Measurements from ENCODE around the gene TBC1D2B. TPM values are rescaled to one million over a fixed set of nuclear protein-coding genes. Genes with fewer than 3 reads are reported as not detected.
"Not testable (repeated sequence)": the region's sequence is repeated elsewhere in the genome, so short reads cannot be mapped to it uniquely, and the experiment has no call there.

The TBC1D2B gene
- polyA plus RNA-seq, 1 donor from 2014 or later: 9.4 TPM

DNA sequence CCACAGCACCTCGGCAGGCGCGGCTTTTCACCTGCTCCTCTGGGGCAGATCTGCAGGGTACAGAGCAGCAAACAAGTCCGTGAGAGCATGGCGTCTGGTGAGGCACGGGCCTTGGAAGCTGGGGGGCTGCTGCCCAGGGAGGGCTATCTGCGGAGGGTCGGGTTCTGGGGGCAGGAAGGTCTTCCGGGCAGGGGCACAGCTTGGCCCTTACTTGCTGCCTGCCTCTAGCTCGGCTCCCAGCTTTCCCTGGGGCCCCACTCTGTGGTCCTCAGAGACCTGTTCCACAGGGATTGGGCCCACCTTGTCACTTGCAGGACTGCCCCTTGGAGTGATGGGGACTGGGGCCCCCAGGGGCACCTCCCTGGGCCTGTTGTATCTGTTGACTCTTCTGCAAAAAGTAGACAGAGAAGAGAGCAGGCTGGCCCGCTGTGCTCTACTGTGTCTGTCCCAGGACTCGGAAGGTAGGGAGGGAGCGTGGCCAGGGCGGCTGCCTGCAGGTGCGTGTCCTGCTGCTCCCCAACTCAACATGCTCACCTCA lies 84.1 kb downstream of the TBC1D2B start:
- Histone ChIP-seq H3K27ac (ENCODE audit: low read length) (no peak overlapping the region), H3K9me2 (ENCODE audit: insufficient read depth, low read length) (no peaks in the 10 kb centered on the region), H3K9me3 (ENCODE audit: low read length) (no peaks in the 10 kb centered on the region), H3K36me3 (ENCODE audit: insufficient read depth, low read length) (no peaks in the 10 kb centered on the region), H4K20me1 (ENCODE audit: insufficient read depth) (no peaks in the 10 kb centered on the region), H2AFZ (ENCODE audit: low read depth, low read length) (no peak overlapping the region), H3K9ac (ENCODE audit: low read length) (no peak overlapping the region), H3F3A (ENCODE audit: insufficient read depth, low read length, poor library complexity, severe bottlenecking) (no peaks in the 10 kb centered on the region), H3K4me2 (ENCODE audit: low read length) (no peak overlapping the region), H3K27me3 (ENCODE audit: insufficient read depth, low read depth, low read length) (no peaks in the 10 kb centered on the region), H3K4me3 (ENCODE audit: low read length) (no peak overlapping the region), H3K79me2 (replicated peaks; ENCODE audit: insufficient read depth, low read length) (no peaks in the 10 kb centered on the region)
- TF ChIP-seq MXI1 (conservative IDR thresholded peaks at IDR 0.05; ENCODE audit: poor library complexity, severe bottlenecking): no peak
- TF ChIP-seq TAF1 (IDR thresholded peaks at IDR 0.05; ENCODE audit: low read depth): no peak
- TF ChIP-seq, protein P1, sequence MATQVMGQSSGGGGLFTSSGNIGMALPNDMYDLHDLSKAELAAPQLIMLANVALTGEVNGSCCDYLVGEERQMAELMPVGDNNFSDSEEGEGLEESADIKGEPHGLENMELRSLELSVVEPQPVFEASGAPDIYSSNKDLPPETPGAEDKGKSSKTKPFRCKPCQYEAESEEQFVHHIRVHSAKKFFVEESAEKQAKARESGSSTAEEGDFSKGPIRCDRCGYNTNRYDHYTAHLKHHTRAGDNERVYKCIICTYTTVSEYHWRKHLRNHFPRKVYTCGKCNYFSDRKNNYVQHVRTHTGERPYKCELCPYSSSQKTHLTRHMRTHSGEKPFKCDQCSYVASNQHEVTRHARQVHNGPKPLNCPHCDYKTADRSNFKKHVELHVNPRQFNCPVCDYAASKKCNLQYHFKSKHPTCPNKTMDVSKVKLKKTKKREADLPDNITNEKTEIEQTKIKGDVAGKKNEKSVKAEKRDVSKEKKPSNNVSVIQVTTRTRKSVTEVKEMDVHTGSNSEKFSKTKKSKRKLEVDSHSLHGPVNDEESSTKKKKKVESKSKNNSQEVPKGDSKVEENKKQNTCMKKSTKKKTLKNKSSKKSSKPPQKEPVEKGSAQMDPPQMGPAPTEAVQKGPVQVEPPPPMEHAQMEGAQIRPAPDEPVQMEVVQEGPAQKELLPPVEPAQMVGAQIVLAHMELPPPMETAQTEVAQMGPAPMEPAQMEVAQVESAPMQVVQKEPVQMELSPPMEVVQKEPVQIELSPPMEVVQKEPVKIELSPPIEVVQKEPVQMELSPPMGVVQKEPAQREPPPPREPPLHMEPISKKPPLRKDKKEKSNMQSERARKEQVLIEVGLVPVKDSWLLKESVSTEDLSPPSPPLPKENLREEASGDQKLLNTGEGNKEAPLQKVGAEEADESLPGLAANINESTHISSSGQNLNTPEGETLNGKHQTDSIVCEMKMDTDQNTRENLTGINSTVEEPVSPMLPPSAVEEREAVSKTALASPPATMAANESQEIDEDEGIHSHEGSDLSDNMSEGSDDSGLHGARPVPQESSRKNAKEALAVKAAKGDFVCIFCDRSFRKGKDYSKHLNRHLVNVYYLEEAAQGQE (IDR thresholded peaks at IDR 0.05; ENCODE audit: borderline replicate concordance): no peak
- TF ChIP-seq RAD21 (conservative IDR thresholded peaks at IDR 0.05): no peak
- no peak for TF ChIP-seq SMC3 (conservative IDR thresholded peaks at IDR 0.05; ENCODE audit: poor library complexity)
- no peak for TF ChIP-seq EP300 (conservative IDR thresholded peaks at IDR 0.05; ENCODE audit: poor library complexity, severe bottlenecking)
- TF ChIP-seq EZH2 (IDR thresholded peaks at IDR 0.05; ENCODE audit: borderline replicate concordance, insufficient read depth, low read length, poor library complexity, severe bottlenecking): no peak

DNA sequence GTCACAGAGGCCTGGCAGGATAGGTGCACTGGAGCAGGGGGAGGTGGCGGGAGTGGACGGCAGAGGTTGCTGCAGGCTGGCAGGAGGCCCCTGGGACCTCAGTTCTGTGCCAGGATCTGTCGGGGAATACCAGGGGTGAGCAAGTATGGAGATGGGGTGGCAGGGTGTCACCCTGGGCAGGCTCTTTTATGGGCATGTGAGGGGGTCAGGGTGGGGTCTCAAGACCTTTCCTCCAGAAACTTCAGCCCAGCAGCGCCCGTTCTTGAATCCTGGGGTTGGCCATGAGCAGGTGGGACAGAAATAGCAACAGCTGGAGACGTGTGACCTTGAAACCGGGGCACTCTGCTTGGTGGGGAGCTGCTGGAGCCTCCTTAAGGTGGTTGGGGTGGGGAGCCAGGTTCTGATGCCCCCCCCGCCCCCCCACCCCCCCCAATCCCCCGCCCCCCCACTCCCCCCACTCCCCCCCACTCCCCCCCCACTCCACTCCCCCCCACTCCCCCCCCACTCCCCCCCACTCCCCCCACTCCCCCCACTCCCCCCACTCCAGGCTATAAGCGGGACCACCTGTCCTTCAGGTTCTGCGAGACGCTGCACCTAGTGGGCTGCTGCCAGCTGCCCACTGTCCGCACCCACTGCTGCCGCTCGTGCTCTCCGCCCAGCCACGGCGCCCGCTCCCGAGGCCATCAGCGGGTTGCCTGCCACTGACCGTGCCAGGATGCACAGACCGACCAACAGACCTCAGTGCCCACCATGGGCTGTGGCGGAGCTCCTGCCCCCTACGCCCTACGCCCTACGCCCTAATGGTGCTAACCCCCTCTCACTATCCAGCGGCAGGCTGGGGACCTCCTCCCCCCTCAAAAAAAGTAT lies 84.9 kb downstream of the TBC1D2B start:
- H3K9ac ChIP-seq (ENCODE audit: low read length): no peak overlapping the region

DNA sequence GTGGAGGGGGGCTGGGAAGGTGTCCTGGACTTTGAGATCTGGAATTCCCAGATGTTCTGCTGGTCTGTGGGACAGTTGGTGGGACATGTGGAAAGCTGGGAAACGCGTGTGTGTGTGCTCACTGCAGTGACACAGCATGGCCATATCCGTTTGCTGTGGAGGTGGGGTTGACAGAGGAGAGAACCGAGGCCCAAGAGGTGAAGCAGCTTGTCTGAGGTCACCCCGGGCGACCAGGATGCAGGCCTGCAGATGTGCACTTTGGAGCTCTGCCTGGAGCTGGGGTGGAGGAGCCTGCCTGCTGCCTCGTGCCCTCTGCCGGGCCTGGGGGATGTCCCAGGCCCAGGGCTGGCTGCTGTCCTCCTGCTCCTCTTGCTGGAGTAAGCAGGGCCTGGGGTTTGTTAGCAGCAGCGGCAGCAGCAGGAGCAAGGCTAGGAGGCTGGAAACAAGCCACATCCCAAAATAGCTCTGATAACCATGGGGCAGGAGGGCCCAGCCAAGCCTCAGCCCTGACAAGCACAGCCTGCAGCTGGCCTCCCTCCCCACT lies 85.8 kb downstream of the TBC1D2B start:
- not testable (repeated sequence) for H4K20me1 ChIP-seq (ENCODE audit: insufficient read depth); H3K4me3 ChIP-seq (ENCODE audit: low read length); H3K27ac ChIP-seq (ENCODE audit: low read length); H3K9me2 ChIP-seq (ENCODE audit: insufficient read depth, low read length); H3K9me3 ChIP-seq (ENCODE audit: low read length); H3K27me3 ChIP-seq (ENCODE audit: insufficient read depth, low read depth, low read length); H3K9ac ChIP-seq (ENCODE audit: low read length); H3F3A ChIP-seq (ENCODE audit: insufficient read depth, low read length, poor library complexity, severe bottlenecking); H3K79me2 ChIP-seq (replicated peaks; ENCODE audit: insufficient read depth, low read length); H3K4me2 ChIP-seq (ENCODE audit: low read length); H2AFZ ChIP-seq (ENCODE audit: low read depth, low read length); H3K36me3 ChIP-seq (ENCODE audit: insufficient read depth, low read length)

More for the DNA sequence above, 84.9 kb downstream of the TBC1D2B start:
- Histone ChIP-seq H3K27me3 (ENCODE audit: insufficient read depth, low read depth, low read length) (no peaks in the 10 kb centered on the region), H3K4me2 (ENCODE audit: low read length) (no peak overlapping the region), H3K27ac (ENCODE audit: low read length) (no peak overlapping the region), H3K9me2 (ENCODE audit: insufficient read depth, low read length) (no peaks in the 10 kb centered on the region), H3K4me3 (ENCODE audit: low read length) (no peak overlapping the region), H3K79me2 (replicated peaks; ENCODE audit: insufficient read depth, low read length) (no peaks in the 10 kb centered on the region), H4K20me1 (ENCODE audit: insufficient read depth) (no peaks in the 10 kb centered on the region), H3F3A (ENCODE audit: insufficient read depth, low read length, poor library complexity, severe bottlenecking) (no peaks in the 10 kb centered on the region), H2AFZ (ENCODE audit: low read depth, low read length) (no peak overlapping the region), H3K36me3 (ENCODE audit: insufficient read depth, low read length) (no peaks in the 10 kb centered on the region), H3K9me3 (ENCODE audit: low read length) (no peaks in the 10 kb centered on the region)
- TF ChIP-seq POLR2AphosphoS5 (IDR thresholded peaks at IDR 0.05) (no peak), SMC3 (conservative IDR thresholded peaks at IDR 0.05; ENCODE audit: poor library complexity) (no peak), MXI1 (conservative IDR thresholded peaks at IDR 0.05; ENCODE audit: poor library complexity, severe bottlenecking) (no peak)
- TF ChIP-seq, protein P1 (IDR thresholded peaks at IDR 0.05; ENCODE audit: borderline replicate concordance): no peak

All from neural cell (in vitro differentiated cells).